HepG2 (cell line): Measurements from ENCODE around the gene PPP1CB. TPM values are rescaled to one million over a fixed set of nuclear protein-coding genes. Genes with fewer than 3 reads are reported as not detected.

Experiments used
- AKAP8 ChIP-seq: sonication (generic); formaldehyde crosslinking; IDR thresholded peaks from 2 replicates; pipeline ENCODE4 v1.5.1; 2020; ENCODE audit warnings: mild to moderate bottlenecking, missing genetic modification reagents
- BHLHE40 ChIP-seq: IDR thresholded peaks from 2 replicates; pipeline ENCODE4 v1.6.1; 2011; ENCODE audit warnings: low read length, improper control_type of control experiment
- GATAD1 ChIP-seq: IDR thresholded peaks from 2 replicates; pipeline ENCODE4 v1.6.1; 2016; ENCODE audit warnings: missing genetic modification reagents, missing compliant biosample characterization
- HES4 ChIP-seq: sonication (generic); formaldehyde crosslinking; IDR thresholded peaks from 2 replicates; pipeline ENCODE4 v1.9.0; 2021; ENCODE audit warnings: mild to moderate bottlenecking, missing genetic modification reagents, borderline replicate concordance
- MZF1 ChIP-seq: sonication (generic); formaldehyde crosslinking; IDR thresholded peaks from 2 replicates; pipeline ENCODE4 v1.8.1; 2023; ENCODE audit warnings: mild to moderate bottlenecking, missing genetic modification reagents, borderline replicate concordance
- PAX8 ChIP-seq: sonication (generic); formaldehyde crosslinking; IDR thresholded peaks from 2 replicates; pipeline ENCODE4 v1.8.0; 2022; ENCODE audit warnings: mild to moderate bottlenecking, missing genetic modification reagents, borderline replicate concordance
- RFX3 ChIP-seq: IDR thresholded peaks from 2 replicates; pipeline ENCODE4 v1.6.1; 2016; ENCODE audit warnings: missing biosample characterization, missing genetic modification reagents
- TP53 ChIP-seq: sonication (generic); formaldehyde crosslinking; conservative IDR thresholded peaks from 2 replicates; pipeline ENCODE4 v1.4.0; 2020; ENCODE audit warnings: missing genetic modification reagents
- ZC3H13 ChIP-seq: sonication (generic); formaldehyde crosslinking; IDR thresholded peaks from 2 replicates; pipeline ENCODE4 v1.8.1; 2023; ENCODE audit warnings: mild to moderate bottlenecking, missing genetic modification reagents, moderate library complexity
- ZNF256 ChIP-seq: sonication (generic); formaldehyde crosslinking; conservative IDR thresholded peaks from 2 replicates; pipeline ENCODE4 v1.4.0; 2020; ENCODE audit warnings: missing genetic modification reagents
- polyA plus RNA-seq, 8 experiments: library from polyadenylated mRNA; depleted of rRNA in 3 of 8; stranded (reverse) in 7 of 8; unstranded in 1 of 8; fragments of >200 nt; fragmentation: Illumina TruSeq in 4 of 8; extraction: Trizol in 4 of 8; gene quantifications; 2 replicates each; pipeline versions ENCODE4 v1.2.1 to v1.2.3, GENCODE V29; 2011 to 2016; ENCODE audit warnings: low read depth in 4 of 8, missing spikeins in 1 of 8, mixed read lengths in 1 of 8; ENCODE audit not compliant: insufficient read depth in 1 of 8
- total RNA-seq, 5 experiments: library from RNA; depleted of rRNA; stranded (reverse); fragments of >200 nt; fragmentation: Illumina TruSeq; extraction: Trizol; gene quantifications; 2 replicates each; pipeline ENCODE4 v1.2.3, GENCODE V29; 2016; ENCODE audit warnings: low read depth in 1 of 5
- TF ChIP-seq, protein P1 (sequence below): sonication (generic); IDR thresholded peaks from 2 replicates; pipeline ENCODE4 v1.6.1; 2016; ENCODE audit warnings: low read depth, borderline replicate concordance
- TF ChIP-seq, protein P2 (sequence below): sonication (generic); formaldehyde crosslinking; IDR thresholded peaks from 2 replicates; pipeline ENCODE4 v1.5.0; 2020; ENCODE audit warnings: missing genetic modification reagents
- TF ChIP-seq, protein P3 (sequence below): IDR thresholded peaks from 2 replicates; pipeline ENCODE4 v1.6.1; 2016; ENCODE audit warnings: missing genetic modification reagents, missing compliant biosample characterization
- TF ChIP-seq, protein P4 (sequence below): sonication (generic); formaldehyde crosslinking; IDR thresholded peaks from 2 replicates; pipeline ENCODE4 v1.5.0; 2020; ENCODE audit warnings: missing genetic modification reagents
- TF ChIP-seq, protein P5 (sequence below): sonication (generic); formaldehyde crosslinking; IDR thresholded peaks from 2 replicates; pipeline ENCODE4 v1.8.0; 2022; ENCODE audit warnings: mild to moderate bottlenecking, missing genetic modification reagents, moderate library complexity
- TF ChIP-seq, protein P6 (sequence below): sonication (generic); formaldehyde crosslinking; IDR thresholded peaks from 2 replicates; pipeline ENCODE4 v1.5.0; 2020; ENCODE audit warnings: mild to moderate bottlenecking, missing genetic modification reagents, borderline replicate concordance
- TF ChIP-seq, protein P7 (sequence below): sonication (generic); formaldehyde crosslinking; IDR thresholded peaks from 2 replicates; pipeline ENCODE4 v1.4.0; 2020; ENCODE audit warnings: mild to moderate bottlenecking, missing genetic modification reagents
- TF ChIP-seq, protein P8 (sequence below): IDR thresholded peaks from 2 replicates; pipeline ENCODE4 v1.6.1; 2016; ENCODE audit warnings: low read depth, control low read depth

Gene PPP1CB
- total and polyA plus RNA-seq, 2 of the 13 experiments (the other 11 are each of a cell fraction or from before 2014, with no cell fraction given), result 46.9 to 109 TPM

DNA sequence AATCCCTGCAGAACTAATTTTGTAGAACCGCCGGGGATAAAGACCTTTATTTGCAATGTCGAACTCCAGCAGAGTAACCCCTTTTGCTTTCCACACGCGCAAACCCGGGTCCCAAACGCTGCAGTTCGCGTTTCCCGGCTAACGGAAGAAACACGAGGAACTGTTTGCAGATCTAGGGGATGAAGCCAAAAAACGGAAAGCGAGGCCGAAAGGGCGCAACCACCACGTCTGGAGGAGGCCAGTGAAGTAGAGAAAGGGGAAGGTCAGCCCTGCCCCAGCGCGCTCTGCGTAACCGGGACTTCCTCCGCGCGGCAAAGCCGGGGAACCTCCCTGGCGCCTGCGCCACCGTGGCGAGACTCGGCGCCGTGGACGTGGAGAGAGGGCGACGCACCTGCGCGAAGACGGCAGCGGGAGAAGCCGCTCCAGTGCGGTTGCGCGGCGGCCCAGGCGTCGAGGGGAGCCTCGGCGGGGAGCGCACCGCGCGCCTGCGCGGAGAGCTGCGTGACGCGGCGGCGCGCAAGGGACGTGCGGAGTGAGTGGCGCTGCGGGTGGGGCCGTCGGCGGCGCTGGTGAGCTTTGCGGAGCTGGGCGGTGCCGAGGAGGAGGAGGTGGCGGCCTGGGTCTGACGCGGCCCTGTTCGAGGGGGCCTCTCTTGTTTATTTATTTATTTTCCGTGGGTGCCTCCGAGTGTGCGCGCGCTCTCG is at the start of gene PPP1CB (continued):
- TF ChIP-seq, protein P1, sequence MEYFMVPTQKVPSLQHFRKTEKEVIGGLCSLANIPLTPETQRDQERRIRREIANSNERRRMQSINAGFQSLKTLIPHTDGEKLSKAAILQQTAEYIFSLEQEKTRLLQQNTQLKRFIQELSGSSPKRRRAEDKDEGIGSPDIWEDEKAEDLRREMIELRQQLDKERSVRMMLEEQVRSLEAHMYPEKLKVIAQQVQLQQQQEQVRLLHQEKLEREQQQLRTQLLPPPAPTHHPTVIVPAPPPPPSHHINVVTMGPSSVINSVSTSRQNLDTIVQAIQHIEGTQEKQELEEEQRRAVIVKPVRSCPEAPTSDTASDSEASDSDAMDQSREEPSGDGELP, result peak; percentile 29; the same call in 1 of the 2 replicates
- TF ChIP-seq, protein P2, sequence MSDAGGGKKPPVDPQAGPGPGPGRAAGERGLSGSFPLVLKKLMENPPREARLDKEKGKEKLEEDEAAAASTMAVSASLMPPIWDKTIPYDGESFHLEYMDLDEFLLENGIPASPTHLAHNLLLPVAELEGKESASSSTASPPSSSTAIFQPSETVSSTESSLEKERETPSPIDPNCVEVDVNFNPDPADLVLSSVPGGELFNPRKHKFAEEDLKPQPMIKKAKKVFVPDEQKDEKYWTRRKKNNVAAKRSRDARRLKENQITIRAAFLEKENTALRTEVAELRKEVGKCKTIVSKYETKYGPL, result no peak
- TF ChIP-seq, protein P3, sequence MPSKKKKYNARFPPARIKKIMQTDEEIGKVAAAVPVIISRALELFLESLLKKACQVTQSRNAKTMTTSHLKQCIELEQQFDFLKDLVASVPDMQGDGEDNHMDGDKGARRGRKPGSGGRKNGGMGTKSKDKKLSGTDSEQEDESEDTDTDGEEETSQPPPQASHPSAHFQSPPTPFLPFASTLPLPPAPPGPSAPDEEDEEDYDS (CRISPR knock-in tag), result peak; percentile 85
- TF ChIP-seq MZF1 (peak; percentile 59; the same call in 1 of the 2 replicates), BHLHE40 (peak; percentile 15; the same call in 1 of the 2 replicates), ZC3H13 (peak; percentile 37; the same call in 1 of the 2 replicates), HES4 (peak; percentile 97), TP53 (CRISPR knock-in tag) (peak; percentile 87; the same call in 1 of the 2 replicates), AKAP8 (CRISPR knock-in tag) (peak; percentile 67), ZNF256 (CRISPR knock-in tag) (0 out of 2 replicates have a peak, but pooled peaks have one; percentile 50), RFX3 (no peak), PAX8 (peak; percentile 6; the same call in 1 of the 2 replicates), GATAD1 (CRISPR knock-in tag) (peak; percentile 86)
- TF ChIP-seq, protein P4, sequence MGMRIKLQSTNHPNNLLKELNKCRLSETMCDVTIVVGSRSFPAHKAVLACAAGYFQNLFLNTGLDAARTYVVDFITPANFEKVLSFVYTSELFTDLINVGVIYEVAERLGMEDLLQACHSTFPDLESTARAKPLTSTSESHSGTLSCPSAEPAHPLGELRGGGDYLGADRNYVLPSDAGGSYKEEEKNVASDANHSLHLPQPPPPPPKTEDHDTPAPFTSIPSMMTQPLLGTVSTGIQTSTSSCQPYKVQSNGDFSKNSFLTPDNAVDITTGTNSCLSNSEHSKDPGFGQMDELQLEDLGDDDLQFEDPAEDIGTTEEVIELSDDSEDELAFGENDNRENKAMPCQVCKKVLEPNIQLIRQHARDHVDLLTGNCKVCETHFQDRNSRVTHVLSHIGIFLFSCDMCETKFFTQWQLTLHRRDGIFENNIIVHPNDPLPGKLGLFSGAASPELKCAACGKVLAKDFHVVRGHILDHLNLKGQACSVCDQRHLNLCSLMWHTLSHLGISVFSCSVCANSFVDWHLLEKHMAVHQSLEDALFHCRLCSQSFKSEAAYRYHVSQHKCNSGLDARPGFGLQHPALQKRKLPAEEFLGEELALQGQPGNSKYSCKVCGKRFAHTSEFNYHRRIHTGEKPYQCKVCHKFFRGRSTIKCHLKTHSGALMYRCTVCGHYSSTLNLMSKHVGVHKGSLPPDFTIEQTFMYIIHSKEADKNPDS, result no peak; the same call in 1 of the 2 replicates
- TF ChIP-seq, protein P5, sequence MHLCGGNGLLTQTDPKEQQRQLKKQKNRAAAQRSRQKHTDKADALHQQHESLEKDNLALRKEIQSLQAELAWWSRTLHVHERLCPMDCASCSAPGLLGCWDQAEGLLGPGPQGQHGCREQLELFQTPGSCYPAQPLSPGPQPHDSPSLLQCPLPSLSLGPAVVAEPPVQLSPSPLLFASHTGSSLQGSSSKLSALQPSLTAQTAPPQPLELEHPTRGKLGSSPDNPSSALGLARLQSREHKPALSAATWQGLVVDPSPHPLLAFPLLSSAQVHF (CRISPR knock-in tag), result peak; percentile 22; the same call in 1 of the 2 replicates
- TF ChIP-seq, protein P6, sequence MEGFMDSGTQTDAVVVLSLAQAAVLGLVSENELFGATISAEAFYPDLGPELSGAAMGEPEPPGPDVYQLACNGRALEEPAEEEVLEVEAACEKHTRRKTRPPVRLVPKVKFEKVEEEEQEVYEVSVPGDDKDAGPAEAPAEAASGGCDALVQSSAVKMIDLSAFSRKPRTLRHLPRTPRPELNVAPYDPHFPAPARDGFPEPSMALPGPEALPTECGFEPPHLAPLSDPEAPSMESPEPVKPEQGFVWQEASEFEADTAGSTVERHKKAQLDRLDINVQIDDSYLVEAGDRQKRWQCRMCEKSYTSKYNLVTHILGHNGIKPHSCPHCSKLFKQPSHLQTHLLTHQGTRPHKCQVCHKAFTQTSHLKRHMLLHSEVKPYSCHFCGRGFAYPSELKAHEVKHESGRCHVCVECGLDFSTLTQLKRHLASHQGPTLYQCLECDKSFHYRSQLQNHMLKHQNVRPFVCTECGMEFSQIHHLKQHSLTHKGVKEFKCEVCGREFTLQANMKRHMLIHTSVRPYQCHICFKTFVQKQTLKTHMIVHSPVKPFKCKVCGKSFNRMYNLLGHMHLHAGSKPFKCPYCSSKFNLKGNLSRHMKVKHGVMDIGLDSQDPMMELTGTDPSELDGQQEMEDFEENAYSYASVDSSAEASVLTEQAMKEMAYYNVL, result peak; percentile 60; the same call in 1 of the 2 replicates
- TF ChIP-seq, protein P7, sequence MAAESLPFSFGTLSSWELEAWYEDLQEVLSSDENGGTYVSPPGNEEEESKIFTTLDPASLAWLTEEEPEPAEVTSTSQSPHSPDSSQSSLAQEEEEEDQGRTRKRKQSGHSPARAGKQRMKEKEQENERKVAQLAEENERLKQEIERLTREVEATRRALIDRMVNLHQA (CRISPR knock-in tag), result no peak
- TF ChIP-seq, protein P8, sequence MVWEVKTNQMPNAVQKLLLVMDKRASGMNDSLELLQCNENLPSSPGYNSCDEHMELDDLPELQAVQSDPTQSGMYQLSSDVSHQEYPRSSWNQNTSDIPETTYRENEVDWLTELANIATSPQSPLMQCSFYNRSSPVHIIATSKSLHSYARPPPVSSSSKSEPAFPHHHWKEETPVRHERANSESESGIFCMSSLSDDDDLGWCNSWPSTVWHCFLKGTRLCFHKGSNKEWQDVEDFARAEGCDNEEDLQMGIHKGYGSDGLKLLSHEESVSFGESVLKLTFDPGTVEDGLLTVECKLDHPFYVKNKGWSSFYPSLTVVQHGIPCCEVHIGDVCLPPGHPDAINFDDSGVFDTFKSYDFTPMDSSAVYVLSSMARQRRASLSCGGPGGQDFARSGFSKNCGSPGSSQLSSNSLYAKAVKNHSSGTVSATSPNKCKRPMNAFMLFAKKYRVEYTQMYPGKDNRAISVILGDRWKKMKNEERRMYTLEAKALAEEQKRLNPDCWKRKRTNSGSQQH (CRISPR knock-in tag), result peak; percentile 74; the same call in 1 of the 2 replicates
